Measurements from ENCODE around the gene WDR48. TPM values are rescaled to one million over a fixed set of nuclear protein-coding genes. Genes with fewer than 3 reads are reported as not detected.

WDR48 gene
- polyA plus RNA-seq, 1 donor (not counting 4 experiments of a cell fraction or from before 2014, with no cell fraction given), result 29.7 TPM

DNA sequence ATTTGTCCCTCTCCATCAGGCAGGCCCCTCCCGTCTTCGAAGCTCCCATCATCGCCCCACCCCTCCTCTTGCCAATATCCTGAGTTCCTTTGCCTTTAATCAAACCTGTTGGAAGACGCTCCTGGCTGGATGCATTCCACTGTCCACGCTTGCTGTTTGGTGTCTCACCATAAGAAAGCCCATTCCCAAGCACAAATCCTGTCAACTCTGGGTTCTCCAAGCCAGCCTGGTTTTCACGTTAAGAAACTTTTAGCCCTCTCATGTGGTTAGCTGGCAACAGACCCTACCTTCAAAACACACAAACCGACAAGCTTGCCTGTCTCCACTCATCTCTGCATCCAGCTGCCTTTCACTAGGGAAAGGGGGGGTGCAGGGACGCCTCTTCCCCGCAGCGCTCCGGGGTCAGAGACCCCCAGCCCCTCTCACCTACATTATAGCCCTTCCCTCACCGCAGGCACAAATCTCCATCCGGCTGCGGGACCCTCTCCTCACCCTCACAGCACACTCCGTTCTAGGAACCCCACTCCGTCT, 54.5 kb downstream of the WDR48 start:
- H3K4me1 ChIP-seq (ENCODE audit: control insufficient read depth, extremely low read depth, insufficient read depth, low read length), result peaks cover 15% of the 10 kb centered on the region
- peaks cover 40% of the 10 kb centered on the region for H3K79me2 ChIP-seq (ENCODE audit: control insufficient read depth, insufficient read depth, low read length)
- no peaks in the 10 kb centered on the region for H3K9me3 ChIP-seq (ENCODE audit: control insufficient read depth, low read depth, low read length)
- dilution Hi-C loops (cut with MboI; ENCODE audit: extremely low pct_ligation_motif_present, low sequenced_read_pairs), result no loop called here
- peak overlapping the region; percentile 97 for H2AFZ ChIP-seq (ENCODE audit: control insufficient read depth, low read length)
- H3K9me1 ChIP-seq (ENCODE audit: control insufficient read depth, extremely low read depth, insufficient read depth, low read length), result peaks cover 2% of the 10 kb centered on the region
- peak overlapping the region; percentile 87 to 92 (median 87) for H3K4me3 ChIP-seq (ENCODE audit: control insufficient read depth in 2 of 3, extremely low read depth in 1 of 3, insufficient read depth in 2 of 3, low read depth in 1 of 3, low read length in 3 of 3)
- FAIRE-seq, result no peak
- H3K27me3 ChIP-seq (ENCODE audit: control insufficient read depth, extremely low read depth, insufficient read depth, low read length), result no peaks in the 10 kb centered on the region
- H3K9ac ChIP-seq (ENCODE audit: control insufficient read depth, extremely low read depth, insufficient read depth, low read length), result peak overlapping the region; percentile 83
- peaks cover 7% of the 10 kb centered on the region for H4K20me1 ChIP-seq (ENCODE audit: control insufficient read depth, extremely low read depth, insufficient read depth, low read length)
- peaks cover 0 to 2% of the 10 kb centered on the region in 2 experiments for H3K36me3 ChIP-seq (ENCODE audit: control insufficient read depth in 2 of 2, extremely low read depth in 1 of 2, insufficient read depth in 2 of 2, low read length in 2 of 2)
- TF ChIP-seq CTCF (optimal IDR thresholded peaks at IDR 0.05 in 1 of 3, IDR thresholded peaks at IDR 0.05 in 1 of 3, conservative IDR thresholded peaks at IDR 0.05 in 1 of 3; ENCODE audit: extremely low read depth in 1 of 3, insufficient read depth in 2 of 3, low read length in 3 of 3) (no peak), EZH2 (IDR thresholded peaks at IDR 0.05; ENCODE audit: low read length) (no peak)
- peak overlapping the region; percentile 69 for H3K27ac ChIP-seq (ENCODE audit: control insufficient read depth, insufficient read depth, low read length)
- peak overlapping the region; percentile 91 for H3K4me2 ChIP-seq (ENCODE audit: control insufficient read depth, extremely low read depth, insufficient read depth, low read depth, low read length)
- no peak for DNase-seq (ENCODE audit: low read depth, low spot score)

DNA sequence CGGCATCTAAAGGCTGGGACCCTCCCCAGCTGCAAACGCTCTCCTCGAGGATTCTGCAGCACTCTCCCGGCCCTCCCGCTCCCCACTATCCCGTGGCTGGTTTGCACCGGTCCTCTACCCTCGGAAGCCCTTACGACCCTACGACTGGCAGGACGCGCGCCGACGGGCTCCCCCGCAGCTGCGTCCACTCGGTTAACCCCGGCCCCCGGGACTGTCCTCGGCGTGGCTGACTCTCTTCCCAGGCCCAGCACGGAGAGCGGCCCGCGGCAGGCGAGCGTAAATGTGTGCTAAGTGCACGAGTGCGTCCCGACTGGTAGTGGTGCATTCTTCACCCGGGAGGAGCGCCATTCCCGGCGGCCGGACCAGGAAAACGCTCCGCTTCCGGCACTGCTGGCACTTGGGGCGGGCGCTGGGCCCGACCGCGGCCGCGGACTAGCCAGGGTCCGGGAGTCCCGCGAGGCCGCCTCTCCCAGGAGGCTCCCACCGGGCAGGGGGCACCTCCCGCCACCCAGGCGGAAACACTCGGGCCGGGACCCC, 55.1 kb downstream of the WDR48 start:
- DNase-seq (ENCODE audit: low read depth, low spot score) (no peak), FAIRE-seq (no peak)
- no peaks in the 10 kb centered on the region for H3K27me3 ChIP-seq (ENCODE audit: control insufficient read depth, extremely low read depth, insufficient read depth, low read length)
- peaks cover 40% of the 10 kb centered on the region for H3K79me2 ChIP-seq (ENCODE audit: control insufficient read depth, insufficient read depth, low read length)
- TF ChIP-seq CTCF (optimal IDR thresholded peaks at IDR 0.05 in 1 of 3, IDR thresholded peaks at IDR 0.05 in 1 of 3, conservative IDR thresholded peaks at IDR 0.05 in 1 of 3; ENCODE audit: extremely low read depth in 1 of 3, insufficient read depth in 2 of 3, low read length in 3 of 3) (no peak), EZH2 (IDR thresholded peaks at IDR 0.05; ENCODE audit: low read length) (no peak)
- peak overlapping the region; percentile 97 for H2AFZ ChIP-seq (ENCODE audit: control insufficient read depth, low read length)
- H3K9me3 ChIP-seq (ENCODE audit: control insufficient read depth, low read depth, low read length), result no peaks in the 10 kb centered on the region
- peaks cover 15% of the 10 kb centered on the region for H3K4me1 ChIP-seq (ENCODE audit: control insufficient read depth, extremely low read depth, insufficient read depth, low read length)
- H3K9ac ChIP-seq (ENCODE audit: control insufficient read depth, extremely low read depth, insufficient read depth, low read length), result peak overlapping the region; percentile 83
- H3K4me2 ChIP-seq (ENCODE audit: control insufficient read depth, extremely low read depth, insufficient read depth, low read depth, low read length), result peak overlapping the region; percentile 91
- peaks cover 7% of the 10 kb centered on the region for H4K20me1 ChIP-seq (ENCODE audit: control insufficient read depth, extremely low read depth, insufficient read depth, low read length)
- H3K9me1 ChIP-seq (ENCODE audit: control insufficient read depth, extremely low read depth, insufficient read depth, low read length), result peaks cover 2% of the 10 kb centered on the region
- dilution Hi-C loops (cut with MboI; ENCODE audit: extremely low pct_ligation_motif_present, low sequenced_read_pairs), result no loop called here
- peak overlapping the region; percentile 69 for H3K27ac ChIP-seq (ENCODE audit: control insufficient read depth, insufficient read depth, low read length)
- H3K36me3 ChIP-seq (ENCODE audit: control insufficient read depth in 2 of 2, extremely low read depth in 1 of 2, insufficient read depth in 2 of 2, low read length in 2 of 2), result peaks cover 0 to 2% of the 10 kb centered on the region in 2 experiments
- H3K4me3 ChIP-seq (ENCODE audit: control insufficient read depth in 2 of 3, extremely low read depth in 1 of 3, insufficient read depth in 2 of 3, low read depth in 1 of 3, low read length in 3 of 3), result peak overlapping the region; percentile 87 to 92 (median 87)
